H1 (cell line): ENCODE measurements around the gene ANXA2. TPM values are rescaled to one million over a fixed set of nuclear protein-coding genes. Genes with fewer than 3 reads are reported as not detected.

Experiments
- CTCF ChIA-PET: fragments of 300-600 bp; sonication (Branson Sonifier 250); formaldehyde crosslinking; loops from one replicate; lab custom pipeline; 2021; ENCODE audit not compliant: partially characterized antibody; lab: Charles Lee
- POLR2A ChIA-PET: fragments of 300-600 bp; sonication (Branson Sonifier 250); formaldehyde crosslinking; loops from one replicate; lab custom pipeline; 2021; ENCODE audit warnings: inconsistent platforms; ENCODE audit not compliant: partially characterized antibody; lab: Charles Lee
- DNase-seq, 2 experiments: peaks; one replicate each; pipeline versions ENCODE4 v3.0.0 to v3.0.0-alpha.2; 2010 to 2022; ENCODE audit warnings: low spot score in 2 of 2, low read depth in 1 of 2, mixed read lengths in 1 of 2
- FAIRE-seq: peaks from 2 replicates; lab custom pipeline; 2011; peaks lifted over from hg19 to GRCh38; lab: Jason Lieb, UNC
- H2AFZ ChIP-seq: 2 replicates; pipeline ENCODE4 v1.8.1; 2012; ENCODE audit warnings: low read length, inconsistent platforms
- H2AK5ac ChIP-seq: 2 replicates; pipeline ENCODE4 v1.6.1; 2013; ENCODE audit warnings: low read depth, low read length
- H2BK120ac ChIP-seq: replicated peaks from 2 replicates; pipeline ENCODE3; 2013; ENCODE audit warnings: low read depth, low read length, inconsistent platforms
- H2BK12ac ChIP-seq: 2 replicates; pipeline ENCODE4 v1.6.1; 2013; ENCODE audit warnings: low read depth, low read length
- H2BK15ac ChIP-seq: 2 replicates; pipeline ENCODE4 v1.6.1; 2013; ENCODE audit warnings: low read length
- H2BK20ac ChIP-seq: 2 replicates; pipeline ENCODE4 v1.6.1; 2013; ENCODE audit warnings: low read length
- H2BK5ac ChIP-seq: 2 replicates; pipeline ENCODE4 v1.6.1; 2013; ENCODE audit warnings: low read depth, low read length
- H3K14ac ChIP-seq: 2 replicates; pipeline ENCODE4 v1.6.1; 2013; ENCODE audit warnings: inconsistent platforms; ENCODE audit not compliant: insufficient read length
- H3K18ac ChIP-seq: 2 replicates; pipeline ENCODE4 v1.6.1; 2013; ENCODE audit warnings: low read length; ENCODE audit errors: extremely low read depth
- H3K23ac ChIP-seq: 2 replicates; pipeline ENCODE4 v1.6.1; 2013; ENCODE audit warnings: inconsistent platforms; ENCODE audit not compliant: insufficient read length
- H3K23me2 ChIP-seq: 2 replicates; pipeline ENCODE4 v1.6.1; 2013; ENCODE audit warnings: low read depth, low read length
- H3K27ac ChIP-seq: 2 replicates; pipeline ENCODE4 v1.6.1; 2011; ENCODE audit warnings: low read depth, low read length, inconsistent platforms
- H3K27me3 ChIP-seq, 4 experiments: replicated peaks in 1 of 4; 1 replicate in 1 of 4; 2 replicates in 3 of 4; pipeline versions ENCODE4 v1.6.1 to v1.8.1; 2011 to 2013; ENCODE audit warnings: low read length in 3 of 4, mild to moderate bottlenecking in 3 of 4, inconsistent platforms in 2 of 4, mixed read lengths in 2 of 4, moderate library complexity in 1 of 4; ENCODE audit not compliant: control insufficient read depth in 3 of 4, insufficient read depth in 3 of 4; ENCODE audit errors: extremely low read depth in 1 of 4
- H3K36me3 ChIP-seq, 4 experiments: 2 replicates each; pipeline versions ENCODE4 v1.6.1 to v1.8.1; 2011 to 2013; ENCODE audit warnings: mild to moderate bottlenecking in 4 of 4, low read length in 3 of 4, moderate library complexity in 2 of 4, control low read depth in 1 of 4, inconsistent platforms in 1 of 4; ENCODE audit not compliant: insufficient read depth in 4 of 4, control insufficient read depth in 2 of 4
- H3K4ac ChIP-seq: replicated peaks from 2 replicates; pipeline ENCODE3; 2013; ENCODE audit warnings: low read length, low read depth, mixed read lengths, inconsistent platforms; ENCODE audit not compliant: insufficient read length
- H3K4me1 ChIP-seq, 4 experiments: replicated peaks in 1 of 4; 1 replicate in 1 of 4; 2 replicates in 3 of 4; pipeline versions ENCODE4 v1.6.1 to v1.8.1; 2011 to 2013; ENCODE audit warnings: low read length in 3 of 4, inconsistent platforms in 2 of 4, mixed read lengths in 1 of 4; ENCODE audit not compliant: insufficient read depth in 4 of 4, control insufficient read depth in 3 of 4
- H3K4me2 ChIP-seq, 2 experiments: 2 replicates each; pipeline versions ENCODE4 v1.6.1 to v1.8.1; 2011 to 2013; ENCODE audit warnings: low read depth in 2 of 2, low read length in 2 of 2, control low read depth in 1 of 2, inconsistent platforms in 1 of 2, mild to moderate bottlenecking in 1 of 2; ENCODE audit not compliant: insufficient read depth in 1 of 2
- H3K4me3 ChIP-seq, 4 experiments: fragments of 200-600, 300-600 bp in 1 of 4; sonication (generic), shearing (Covaris generic), sonication (Bioruptor Twin) in 1 of 4; 2 replicates each; pipeline versions ENCODE4 v1.5.1 to v1.8.1; 2011 to 2016; ENCODE audit warnings: low read length in 4 of 4, low read depth in 3 of 4, control low read depth in 2 of 4, inconsistent platforms in 2 of 4, mild to moderate bottlenecking in 2 of 4, mixed read lengths in 1 of 4, moderate library complexity in 1 of 4; ENCODE audit not compliant: insufficient read depth in 2 of 4; ENCODE audit errors: extremely low read depth in 1 of 4
- H3K56ac ChIP-seq: replicated peaks from 2 replicates; pipeline ENCODE3; 2013; ENCODE audit warnings: low read depth, mild to moderate bottlenecking, mixed read lengths, low read length, inconsistent platforms; ENCODE audit not compliant: insufficient read length
- H3K79me1 ChIP-seq: 2 replicates; pipeline ENCODE4 v1.6.1; 2013; ENCODE audit warnings: low read depth, low read length, control low read depth
- H3K79me2 ChIP-seq, 2 experiments: 2 replicates each; pipeline versions ENCODE4 v1.6.1 to v1.8.1; 2012 to 2013; ENCODE audit warnings: low read length in 2 of 2, mild to moderate bottlenecking in 2 of 2, inconsistent platforms in 1 of 2; ENCODE audit not compliant: insufficient read depth in 2 of 2, control insufficient read depth in 1 of 2
- H3K9ac ChIP-seq, 4 experiments: replicated peaks in 1 of 4; 1 replicate in 1 of 4; 2 replicates in 3 of 4; pipeline versions ENCODE4 v1.6.1 to v1.8.1; 2011 to 2013; ENCODE audit warnings: low read depth in 3 of 4, low read length in 3 of 4, control low read depth in 2 of 4, mild to moderate bottlenecking in 2 of 4, moderate library complexity in 2 of 4, inconsistent platforms in 1 of 4; ENCODE audit errors: extremely low read depth in 1 of 4
- H3K9me3 ChIP-seq, 2 experiments: 2 replicates each; pipeline versions ENCODE4 v1.6.1 to v1.8.1; 2012 to 2013; ENCODE audit warnings: mild to moderate bottlenecking in 2 of 2, moderate library complexity in 2 of 2, control low read depth in 1 of 2, inconsistent platforms in 1 of 2, low read depth in 1 of 2, low read length in 1 of 2, mixed read lengths in 1 of 2; ENCODE audit not compliant: insufficient read depth in 2 of 2
- H4K20me1 ChIP-seq, 2 experiments: replicated peaks in 1 of 2; 2 replicates each; pipeline versions ENCODE3 to v1.8.1; 2011 to 2013; ENCODE audit warnings: inconsistent platforms in 2 of 2, low read length in 2 of 2, mild to moderate bottlenecking in 1 of 2; ENCODE audit not compliant: insufficient read depth in 2 of 2, control insufficient read depth in 1 of 2
- H4K5ac ChIP-seq: 2 replicates; pipeline ENCODE4 v1.6.1; 2013; ENCODE audit warnings: low read length, low read depth, mixed read lengths, inconsistent platforms; ENCODE audit not compliant: insufficient read length
- H4K8ac ChIP-seq: 2 replicates; pipeline ENCODE4 v1.8.0; 2013; ENCODE audit warnings: mild to moderate bottlenecking, moderate library complexity, low read length, inconsistent platforms; ENCODE audit not compliant: insufficient read depth; ENCODE audit errors: extremely low read depth
- H4K91ac ChIP-seq: replicated peaks from 2 replicates; pipeline ENCODE3; 2013; ENCODE audit warnings: low read length, mixed read lengths, inconsistent platforms; ENCODE audit not compliant: insufficient read length
- POLR2AphosphoS5 ChIP-seq: IDR thresholded peaks from 2 replicates; pipeline ENCODE4 v1.6.1; 2011; ENCODE audit warnings: low read depth, low read length
- RAD21 ChIP-seq, 2 experiments: IDR thresholded peaks in 1 of 2; conservative IDR thresholded peaks in 1 of 2; 2 replicates each; pipeline ENCODE4 v1.6.1; 2011; ENCODE audit warnings: low read depth in 2 of 2, low read length in 2 of 2, improper control_type of control experiment in 1 of 2, inconsistent platforms in 1 of 2, mild to moderate bottlenecking in 1 of 2, moderate library complexity in 1 of 2
- RBBP5 ChIP-seq: IDR thresholded peaks from 2 replicates; pipeline ENCODE4 v1.7.1; 2012; ENCODE audit warnings: low read depth, mild to moderate bottlenecking, inconsistent platforms, low read length, moderate library complexity, borderline replicate concordance
- SP4 ChIP-seq: IDR thresholded peaks from 2 replicates; pipeline ENCODE4 v1.6.1; 2012; ENCODE audit warnings: low read length, inconsistent platforms
- SRF ChIP-seq: IDR thresholded peaks from 2 replicates; pipeline ENCODE4 v1.6.1; 2011; ENCODE audit warnings: mild to moderate bottlenecking, low read depth, low read length, moderate library complexity
- ZNF274 ChIP-seq: IDR thresholded peaks from 2 replicates; pipeline ENCODE4 v1.7.0; 2012; ENCODE audit warnings: low read length, borderline replicate concordance; ENCODE audit errors: extremely low read depth
- WGBS, 2 experiments: shearing (Covaris generic) in 1 of 2; methylation state at CpG; one replicate each; pipeline versions ENCODE4 v1.1.6 to v1.1.7; 2013 to 2015; ENCODE audit warnings: low lambda C conversion rate in 2 of 2, mixed read lengths in 2 of 2, inconsistent platforms in 1 of 2, low coverage in 1 of 2, missing lambda C conversion rate in 1 of 2; ENCODE audit not compliant: insufficient replicate concordance in 2 of 2, insufficient coverage in 1 of 2, insufficient read length in 1 of 2; ENCODE audit errors: extremely low coverage in 1 of 2, missing lambda C conversion rate in 1 of 2; 5-methylcytosine and 5-hydroxymethylcytosine counted together
- polyA plus RNA-seq, 7 experiments: library from polyadenylated mRNA; depleted of rRNA in 3 of 7; stranded (reverse) in 5 of 7; unstranded in 2 of 7; fragments of >200 nt in 5 of 7; fragments of 200-250 nt in 2 of 7; gene quantifications; 1 replicate in 5 of 7; 2 replicates in 1 of 7; 4 replicates in 1 of 7; pipeline versions ENCODE4 v1.2.1 to v1.2.3, GENCODE V29; 2011 to 2013; ENCODE audit warnings: missing spikeins in 2 of 7, mixed read lengths in 2 of 7
- total RNA-seq: library from RNA; stranded (reverse); fragmentation: NEBNext Ultra II Directional; extraction: Animal tissue kit (Norgen Biotek cat#: 25700); gene quantifications from 2 replicates; pipeline ENCODE4 v1.2.1, GENCODE V29; 2021
- TF ChIP-seq, protein P1 (sequence below): IDR thresholded peaks from 2 replicates; pipeline ENCODE4 v1.6.1; 2012; ENCODE audit warnings: inconsistent platforms

The ANXA2 gene
- total and polyA plus RNA-seq, 2 of the 8 experiments (the other 6 are each of a cell fraction or from before 2014, with no cell fraction given), result 178 to 217 TPM

DNA sequence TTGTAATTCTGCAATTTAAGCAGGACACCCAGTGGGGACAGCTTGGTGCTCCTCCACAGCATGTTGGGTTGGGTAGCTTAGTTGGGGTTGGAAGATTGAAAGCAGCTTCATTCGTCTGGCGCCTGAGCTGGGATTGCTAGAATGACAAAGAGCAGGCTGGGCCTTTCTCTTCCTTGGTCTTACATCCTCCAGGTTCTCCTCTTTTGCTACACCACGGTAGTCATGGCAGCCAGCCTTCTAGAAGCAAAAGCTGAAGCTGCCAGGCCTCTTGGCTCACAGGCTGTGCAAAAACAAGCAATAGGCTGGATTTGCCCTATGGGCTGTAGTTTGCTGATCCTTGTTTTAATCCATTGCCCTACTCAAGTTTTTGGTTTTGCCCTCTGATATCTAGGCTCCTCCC is 3.2 kb upstream of the ANXA2 start:
- H3K79me1 ChIP-seq, result no peaks in the 10 kb centered on the region; the same call in 1 of the 2 replicates
- WGBS, 2 experiments, result 45% methylated on average over 3 of the region's 3 CpGs; no CpG with 5 or more reads in 1 of the 2 experiments
- no peak overlapping the region for H3K9ac ChIP-seq
- no peak overlapping the region for H3K27ac ChIP-seq
- no peak overlapping the region for H3K18ac ChIP-seq
- peaks cover 0 to 2% of the 10 kb centered on the region in 2 experiments; a peak in 1 of 4 replicates for H3K79me2 ChIP-seq
- H3K9me3 ChIP-seq, result no peaks in the 10 kb centered on the region
- H2BK5ac ChIP-seq, result no peak overlapping the region
- peaks cover 0 to 12% (median 6%) of the 10 kb centered on the region in 4 experiments; a peak in 6 of 7 replicates for H3K27me3 ChIP-seq
- H3K23ac ChIP-seq, result no peak overlapping the region
- H3K4me1 ChIP-seq, result peaks cover 4 to 15% (median 11%) of the 10 kb centered on the region in 4 experiments
- DNase-seq (no peak), FAIRE-seq (no peak)
- no peak overlapping the region for H3K4me3 ChIP-seq
- ChIA-PET CTCF (interaction anchor here (0.6 to 2.0 kb wide), 3 partner anchors 13 to 198 kb away, joined by 3 to 4 read pairs (median 3); no protein-coding TSS in a partner anchor), POLR2A (interaction anchor here (0.7 to 1.7 kb wide), 3 partner anchors 17 to 79 kb away, joined by 3 to 4 read pairs (median 3); no protein-coding TSS in a partner anchor)
- no peaks in the 10 kb centered on the region for H4K20me1 ChIP-seq
- H2BK12ac ChIP-seq, result no peak overlapping the region
- no peak overlapping the region for H2AFZ ChIP-seq
- H2BK15ac ChIP-seq, result no peak overlapping the region; the same call in 1 of the 2 replicates
- peaks cover 12% of the 10 kb centered on the region; the same call in 1 of the 2 replicates for H3K23me2 ChIP-seq
- no peak overlapping the region for H2BK20ac ChIP-seq
- H3K14ac ChIP-seq, result no peak overlapping the region
- TF ChIP-seq RAD21 (IDR thresholded peaks at IDR 0.05 in 1 of 2, conservative IDR thresholded peaks at IDR 0.05 in 1 of 2; ENCODE audit: low read depth in 2 of 2, low read length in 2 of 2) (no peak), SRF (no peak), RBBP5 (no peak), SP4 (no peak), ZNF274 (no peak), POLR2AphosphoS5 (no peak)
- TF ChIP-seq, protein P1, sequence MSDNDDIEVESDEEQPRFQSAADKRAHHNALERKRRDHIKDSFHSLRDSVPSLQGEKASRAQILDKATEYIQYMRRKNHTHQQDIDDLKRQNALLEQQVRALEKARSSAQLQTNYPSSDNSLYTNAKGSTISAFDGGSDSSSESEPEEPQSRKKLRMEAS, result no peak
- H3K4ac ChIP-seq, result no peak overlapping the region
- no peak overlapping the region for H2BK120ac ChIP-seq
- no peak overlapping the region for H2AK5ac ChIP-seq
- H4K91ac ChIP-seq, result no peak overlapping the region
- no peak overlapping the region for H4K8ac ChIP-seq
- no peak overlapping the region for H3K56ac ChIP-seq
- H3K36me3 ChIP-seq, result no peaks in the 10 kb centered on the region
- H4K5ac ChIP-seq, result no peak overlapping the region
- H3K4me2 ChIP-seq, result 0 out of 4 replicates have a peak overlapping the region, but pooled peaks of 1 of the 2 experiments have one; percentile 1
